OCI-LY3 (cell line): ENCODE measurements around the gene TJP1.

Experiments used
- H2AFZ ChIP-seq: fragments of 200-600, 300-600 bp; shearing (Covaris generic); 2 replicates; pipeline ENCODE4 v1.6.0; 2014; ENCODE audit warnings: antibody characterized with exemption, low read depth, low read length
- H3K27ac ChIP-seq: fragments of 200-600, 300-600 bp; sonication (generic); 2 replicates; pipeline ENCODE4 v1.5.1; 2014; ENCODE audit warnings: mild to moderate bottlenecking, low read length, moderate library complexity, mixed read lengths
- H3K27me3 ChIP-seq: fragments of 200-600, 300-600 bp; sonication (generic); 2 replicates; pipeline ENCODE4 v1.6.1; 2014; ENCODE audit warnings: low read depth, low read length, mixed read lengths
- H3K36me3 ChIP-seq: fragments of 200-600, 300-600 bp; sonication (generic); replicated peaks from 2 replicates; pipeline ENCODE3; 2014; ENCODE audit warnings: low read depth, low read length, mixed read lengths
- H3K4me1 ChIP-seq: fragments of 300-600, 200-600 bp; sonication (generic); 2 replicates; pipeline ENCODE4 v1.6.1; 2014; ENCODE audit warnings: low read length, mixed read lengths
- H3K4me2 ChIP-seq: fragments of 200-600, 300-600 bp; sonication (generic); 2 replicates; pipeline ENCODE4 v1.6.1; 2014; ENCODE audit warnings: low read length, mixed read lengths
- H3K4me3 ChIP-seq: fragments of 300-600, 200-600 bp; sonication (generic); 2 replicates; pipeline ENCODE4 v1.5.1; 2014; ENCODE audit warnings: antibody characterized with exemption, mild to moderate bottlenecking, low read length, moderate library complexity
- H3K79me2 ChIP-seq: fragments of 300-600, 200-600 bp; shearing (Covaris generic); 2 replicates; pipeline ENCODE4 v1.6.1; 2014; ENCODE audit warnings: mild to moderate bottlenecking, low read length, mixed read lengths
- H3K9ac ChIP-seq: fragments of 300-600, 200-600 bp; shearing (Covaris generic); 2 replicates; pipeline ENCODE4 v1.6.0; 2014; ENCODE audit warnings: mild to moderate bottlenecking, low read length, moderate library complexity
- H3K9me3 ChIP-seq: fragments of 200-600, 300-600 bp; shearing (Covaris generic); 2 replicates; pipeline ENCODE4 v1.6.1; 2014; ENCODE audit warnings: low read length, mixed read lengths; ENCODE audit not compliant: insufficient read depth
- H4K20me1 ChIP-seq: fragments of 200-600, 300-600 bp; sonication (generic); 2 replicates; pipeline ENCODE4 v1.6.1; 2016; ENCODE audit warnings: low read length, mixed read lengths; ENCODE audit not compliant: insufficient read depth
- CTCF ChIP-seq: fragments of 200-600, 300-600 bp; sonication (generic); IDR thresholded peaks from 2 replicates; pipeline ENCODE4 v1.5.1; 2014; ENCODE audit warnings: antibody characterized with exemption, low read length, low read depth
- EZH2phosphoT487 ChIP-seq: fragments of 200-600 bp; shearing (Covaris generic); IDR thresholded peaks from 2 replicates; pipeline ENCODE4 v1.6.1; 2018; ENCODE audit warnings: antibody characterized with exemption, mixed run types, low read depth

Gene TJP1

DNA sequence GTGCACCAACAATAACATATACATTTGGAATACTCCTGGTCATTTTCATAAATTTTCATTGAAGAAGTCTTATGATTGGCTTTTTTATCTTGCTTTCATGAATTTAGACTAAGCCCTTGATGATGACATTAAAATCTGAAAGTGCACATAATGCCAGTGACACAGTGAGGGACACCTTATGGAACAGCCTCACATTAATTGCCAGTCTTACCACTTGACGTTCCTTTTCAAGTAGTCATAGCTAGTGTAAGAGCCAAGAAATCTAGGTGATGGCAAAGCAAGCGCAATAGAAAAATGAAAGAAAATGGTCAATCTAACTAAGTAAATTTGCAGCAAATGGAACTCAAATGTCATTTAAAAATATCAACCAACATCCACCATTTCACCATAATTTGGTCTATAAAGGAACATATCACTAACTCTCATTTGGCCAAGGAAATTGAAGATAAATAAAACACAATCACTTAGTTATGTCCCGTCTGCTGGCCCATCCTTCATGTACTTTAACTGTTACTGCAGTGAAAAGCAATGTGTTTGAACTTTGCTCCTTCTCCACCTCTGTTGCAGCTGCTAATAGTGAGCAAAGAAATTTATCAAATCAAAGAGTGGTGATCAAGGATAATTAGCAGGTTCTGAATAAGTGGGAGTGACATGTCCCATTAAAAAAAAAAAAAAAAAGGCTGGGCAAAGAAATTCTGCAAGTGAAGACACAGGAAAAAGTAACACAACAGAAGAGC lies 110.0 kb downstream of the TJP1 start:
- TF ChIP-seq CTCF (no peak), EZH2phosphoT487 (no peak)
- no peak overlapping the region for H3K4me3 ChIP-seq
- no peaks in the 10 kb centered on the region for H3K79me2 ChIP-seq
- H3K4me2 ChIP-seq: no peak overlapping the region
- H4K20me1 ChIP-seq: no peaks in the 10 kb centered on the region
- H3K36me3 ChIP-seq: no peaks in the 10 kb centered on the region
- H3K27ac ChIP-seq: no peak overlapping the region
- H2AFZ ChIP-seq: no peak overlapping the region
- H3K4me1 ChIP-seq: peaks cover 11% of the 10 kb centered on the region
- H3K9me3 ChIP-seq: no peaks in the 10 kb centered on the region
- no peaks in the 10 kb centered on the region for H3K27me3 ChIP-seq
- no peak overlapping the region for H3K9ac ChIP-seq

- no peak overlapping the region for H3K4me3 ChIP-seq
- H4K20me1 ChIP-seq: no peaks in the 10 kb centered on the region
These were observed 110.7 kb downstream of the TJP1 start for GRCh38 chr15:29711531-29711930.

DNA sequence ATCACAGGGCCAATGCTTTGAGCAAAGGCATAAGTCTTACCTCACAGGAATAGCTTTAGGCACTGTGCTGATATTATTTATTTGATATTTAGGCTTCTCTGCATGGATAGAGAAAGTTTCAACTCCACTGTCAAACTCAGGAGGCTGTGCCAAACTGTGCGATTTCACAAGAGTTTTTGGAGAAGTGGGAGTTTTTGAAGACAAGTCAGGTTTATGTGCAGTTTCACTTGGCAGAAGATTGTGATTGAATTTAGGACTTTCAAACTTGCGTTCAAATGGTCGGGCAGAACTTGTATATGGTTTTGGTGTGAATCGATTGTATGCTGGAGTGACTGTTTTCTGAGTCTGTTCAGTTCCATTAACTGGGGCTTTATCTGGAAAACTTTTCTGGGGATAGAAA lies 113.7 kb downstream of the TJP1 start:
- H4K20me1 ChIP-seq: no peaks in the 10 kb centered on the region
- H3K4me1 ChIP-seq: peaks cover 11% of the 10 kb centered on the region
- H3K27ac ChIP-seq: no peak overlapping the region
- no peak for TF ChIP-seq EZH2phosphoT487
- TF ChIP-seq CTCF: no peak
- H2AFZ ChIP-seq: no peak overlapping the region
- H3K27me3 ChIP-seq: no peaks in the 10 kb centered on the region
- no peak overlapping the region for H3K9ac ChIP-seq
- H3K36me3 ChIP-seq: no peaks in the 10 kb centered on the region
- 0 out of 2 replicates have a peak overlapping the region, but pooled peaks have one; percentile 20 for H3K4me3 ChIP-seq
- no peaks in the 10 kb centered on the region for H3K9me3 ChIP-seq
- no peaks in the 10 kb centered on the region for H3K79me2 ChIP-seq
- peak overlapping the region; percentile 50 for H3K4me2 ChIP-seq

More at GRCh38 chr15:29711531-29711930, 110.7 kb downstream of the TJP1 start:
- Histone ChIP-seq H3K9me3 (no peaks in the 10 kb centered on the region), H3K79me2 (no peaks in the 10 kb centered on the region), H3K27ac (no peak overlapping the region), H3K4me1 (peaks cover 11% of the 10 kb centered on the region), H3K9ac (no peak overlapping the region), H3K36me3 (no peaks in the 10 kb centered on the region), H3K27me3 (no peaks in the 10 kb centered on the region), H2AFZ (no peak overlapping the region), H3K4me2 (no peak overlapping the region)
- TF ChIP-seq EZH2phosphoT487 (no peak), CTCF (no peak)

DNA sequence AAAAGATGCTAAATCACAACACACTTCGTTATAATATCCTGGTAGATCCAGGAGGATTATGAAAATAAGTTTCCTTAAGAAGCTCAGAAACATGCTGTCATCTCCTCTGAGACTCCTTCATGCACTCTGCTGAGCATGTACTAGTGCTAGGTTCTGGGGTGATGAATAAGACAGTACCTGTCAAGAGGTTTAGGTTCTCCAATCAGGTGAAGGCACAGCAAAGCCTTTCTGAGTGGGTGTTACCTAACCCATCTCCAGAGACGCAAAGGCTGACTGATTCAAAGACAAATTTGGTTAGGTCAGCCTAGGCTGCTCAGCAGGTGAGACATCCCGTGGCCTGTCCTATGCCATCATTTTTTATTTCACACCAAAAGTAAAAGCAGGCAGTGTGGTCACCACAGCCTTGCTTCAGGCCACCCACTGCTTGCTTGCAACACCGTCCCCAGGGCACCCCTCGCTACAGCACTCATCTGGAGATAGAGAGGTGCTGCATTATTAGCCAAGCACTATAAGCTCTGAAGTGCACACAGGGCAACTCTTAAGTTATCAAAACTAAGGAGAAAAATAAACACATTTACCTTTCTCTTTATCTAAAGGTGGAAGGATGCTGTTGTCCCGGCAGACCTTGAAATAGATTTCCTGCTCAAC lies 117.2 kb downstream of the TJP1 start:
- Histone ChIP-seq H3K36me3 (no peaks in the 10 kb centered on the region), H3K4me2 (peak overlapping the region; percentile 38), H3K27ac (no peak overlapping the region), H3K4me1 (peaks cover 11% of the 10 kb centered on the region), H3K27me3 (no peaks in the 10 kb centered on the region), H3K9ac (no peak overlapping the region), H4K20me1 (no peaks in the 10 kb centered on the region), H2AFZ (no peak overlapping the region), H3K79me2 (no peaks in the 10 kb centered on the region), H3K4me3 (no peak overlapping the region), H3K9me3 (no peaks in the 10 kb centered on the region)
- no peak for TF ChIP-seq EZH2phosphoT487
- TF ChIP-seq CTCF: no peak
